Measurements from ENCODE around the gene AVP.
"Not testable (repeated sequence)": the region's sequence is repeated elsewhere in the genome, so short reads cannot be mapped to it uniquely, and the experiment has no call there.

AVP gene

GRCh38 chr20:3126527-3126859, 42.0 kb upstream of the AVP start:
- DNase-seq (ENCODE audit: low spot score): no peak
- TF ChIP-seq CTCF (IDR thresholded peaks at IDR 0.05; ENCODE audit: extremely low read depth, insufficient read depth, missing control alignments): no peak
- in situ Hi-C loops (cut with MboI; ENCODE audit: low pct_unique_long_range_greater_than_20kb, low sequenced_read_pairs, unreplicated experiment): no loop called here

GRCh38 chr20:3125776-3126526, 41.4 kb upstream of the AVP start:
- DNase-seq (ENCODE audit: low spot score); in situ Hi-C loops (cut with MboI; ENCODE audit: low pct_unique_long_range_greater_than_20kb, low sequenced_read_pairs, unreplicated experiment): not testable (repeated sequence)

- DNase-seq (ENCODE audit: low spot score); in situ Hi-C loops (cut with MboI; ENCODE audit: low pct_unique_long_range_greater_than_20kb, low sequenced_read_pairs, unreplicated experiment): not testable (repeated sequence)
These were observed 40.4 kb upstream of the AVP start for GRCh38 chr20:3124773-3125560.

- DNase-seq (ENCODE audit: low spot score); in situ Hi-C loops (cut with MboI; ENCODE audit: low pct_unique_long_range_greater_than_20kb, low sequenced_read_pairs, unreplicated experiment): not testable (repeated sequence)
These were observed 39.6 kb upstream of the AVP start for GRCh38 chr20:3124163-3124562.

GRCh38 chr20:3123542-3123941, 39.0 kb upstream of the AVP start:
- in situ Hi-C loops (cut with MboI; ENCODE audit: low pct_unique_long_range_greater_than_20kb, low sequenced_read_pairs, unreplicated experiment): no loop called here
- no peak for TF ChIP-seq CTCF (IDR thresholded peaks at IDR 0.05; ENCODE audit: extremely low read depth, insufficient read depth, missing control alignments)
- DNase-seq (ENCODE audit: low spot score): no peak

- no peak for TF ChIP-seq CTCF (IDR thresholded peaks at IDR 0.05; ENCODE audit: extremely low read depth, insufficient read depth, missing control alignments)
- in situ Hi-C loops (cut with MboI; ENCODE audit: low pct_unique_long_range_greater_than_20kb, low sequenced_read_pairs, unreplicated experiment): no loop called here
- no peak for DNase-seq (ENCODE audit: low spot score)
These were observed 37.6 kb upstream of the AVP start for GRCh38 chr20:3121955-3122610.

GRCh38 chr20:3121271-3121911, 36.9 kb upstream of the AVP start:
- TF ChIP-seq CTCF (IDR thresholded peaks at IDR 0.05; ENCODE audit: extremely low read depth, insufficient read depth, missing control alignments): no peak
- DNase-seq (ENCODE audit: low spot score): no peak
- in situ Hi-C loops (cut with MboI; ENCODE audit: low pct_unique_long_range_greater_than_20kb, low sequenced_read_pairs, unreplicated experiment): no loop called here

GRCh38 chr20:3119044-3119443, 34.5 kb upstream of the AVP start:
- no peak for DNase-seq (ENCODE audit: low spot score)
- TF ChIP-seq CTCF (IDR thresholded peaks at IDR 0.05; ENCODE audit: extremely low read depth, insufficient read depth, missing control alignments): no peak
- in situ Hi-C loops (cut with MboI; ENCODE audit: low pct_unique_long_range_greater_than_20kb, low sequenced_read_pairs, unreplicated experiment): no loop called here

Data from GM13977 (cell line).